ENCODE data around the gene OTUB2.

OTUB2 gene

GRCh38 chr14:94018308-94018707 is 7.8 kb upstream of the OTUB2 start:
- Histone ChIP-seq H3K36me3 (ENCODE audit: control insufficient read depth, low read length) (no peaks in the 10 kb centered on the region), H3K4me1 (ENCODE audit: control insufficient read depth, low read length) (no peaks in the 10 kb centered on the region), H3F3A (ENCODE audit: control insufficient read depth, insufficient read depth) (no peaks in the 10 kb centered on the region), H3K79me2 (ENCODE audit: control insufficient read depth, low read length) (no peaks in the 10 kb centered on the region), H3K9me2 (replicated peaks; ENCODE audit: control insufficient read depth, low read length) (no peaks in the 10 kb centered on the region), H3K4me3 (ENCODE audit: low read length) (no peak overlapping the region), H4K20me1 (ENCODE audit: control insufficient read depth, insufficient read depth, low read depth, low read length) (no peaks in the 10 kb centered on the region), H3K9me3 (ENCODE audit: control insufficient read depth, insufficient read depth, low read length) (no peaks in the 10 kb centered on the region), H3K27ac (ENCODE audit: low read depth, low read length) (no peak overlapping the region), H3K4me2 (ENCODE audit: low read length) (no peak overlapping the region), H3K27me3 (ENCODE audit: control insufficient read depth, low read length) (peaks cover 43% of the 10 kb centered on the region)
- no peak for TF ChIP-seq EZH2phosphoT487 (IDR thresholded peaks at IDR 0.05; ENCODE audit: borderline replicate concordance, low read length)
- no peak for TF ChIP-seq CTCF (IDR thresholded peaks at IDR 0.05; ENCODE audit: low read depth, low read length, poor library complexity, severe bottlenecking)

- Histone ChIP-seq H3K79me2 (ENCODE audit: control insufficient read depth, low read length) (no peaks in the 10 kb centered on the region), H3K4me2 (ENCODE audit: low read length) (no peak overlapping the region), H4K20me1 (ENCODE audit: control insufficient read depth, insufficient read depth, low read depth, low read length) (no peaks in the 10 kb centered on the region), H3K27ac (ENCODE audit: low read depth, low read length) (no peak overlapping the region), H3K9me2 (replicated peaks; ENCODE audit: control insufficient read depth, low read length) (no peaks in the 10 kb centered on the region), H3F3A (ENCODE audit: control insufficient read depth, insufficient read depth) (no peaks in the 10 kb centered on the region), H3K9me3 (ENCODE audit: control insufficient read depth, insufficient read depth, low read length) (no peaks in the 10 kb centered on the region), H3K36me3 (ENCODE audit: control insufficient read depth, low read length) (no peaks in the 10 kb centered on the region), H3K4me1 (ENCODE audit: control insufficient read depth, low read length) (no peaks in the 10 kb centered on the region), H3K4me3 (ENCODE audit: low read length) (no peak overlapping the region), H3K27me3 (ENCODE audit: control insufficient read depth, low read length) (peaks cover 43% of the 10 kb centered on the region)
- no peak for TF ChIP-seq CTCF (IDR thresholded peaks at IDR 0.05; ENCODE audit: low read depth, low read length, poor library complexity, severe bottlenecking)
- no peak for TF ChIP-seq EZH2phosphoT487 (IDR thresholded peaks at IDR 0.05; ENCODE audit: borderline replicate concordance, low read length)
Observed at GRCh38 chr14:94019329-94019728, 6.8 kb upstream of the OTUB2 start.

- H3K27me3 ChIP-seq (ENCODE audit: control insufficient read depth, low read length) = peaks cover 38% of the 10 kb centered on the region
- H3K79me2 ChIP-seq (ENCODE audit: control insufficient read depth, low read length) = no peaks in the 10 kb centered on the region
- H4K20me1 ChIP-seq (ENCODE audit: control insufficient read depth, insufficient read depth, low read depth, low read length) = no peaks in the 10 kb centered on the region
- H3K9me3 ChIP-seq (ENCODE audit: control insufficient read depth, insufficient read depth, low read length) = no peaks in the 10 kb centered on the region
- no peak overlapping the region for H3K4me2 ChIP-seq (ENCODE audit: low read length)
- no peaks in the 10 kb centered on the region for H3F3A ChIP-seq (ENCODE audit: control insufficient read depth, insufficient read depth)
- no peak overlapping the region for H3K4me3 ChIP-seq (ENCODE audit: low read length)
- no peak overlapping the region for H3K27ac ChIP-seq (ENCODE audit: low read depth, low read length)
- no peaks in the 10 kb centered on the region for H3K9me2 ChIP-seq (replicated peaks; ENCODE audit: control insufficient read depth, low read length)
- TF ChIP-seq EZH2phosphoT487 (IDR thresholded peaks at IDR 0.05; ENCODE audit: borderline replicate concordance, low read length) = no peak
- TF ChIP-seq CTCF (IDR thresholded peaks at IDR 0.05; ENCODE audit: low read depth, low read length, poor library complexity, severe bottlenecking) = no peak
- no peaks in the 10 kb centered on the region for H3K36me3 ChIP-seq (ENCODE audit: control insufficient read depth, low read length)
- no peaks in the 10 kb centered on the region for H3K4me1 ChIP-seq (ENCODE audit: control insufficient read depth, low read length)
Observed at GRCh38 chr14:94020267-94020666, 5.9 kb upstream of the OTUB2 start.

GRCh38 chr14:94021001-94021400 is 5.1 kb upstream of the OTUB2 start:
- H3K9me3 ChIP-seq (ENCODE audit: control insufficient read depth, insufficient read depth, low read length) = no peaks in the 10 kb centered on the region
- no peak overlapping the region for H3K4me3 ChIP-seq (ENCODE audit: low read length)
- TF ChIP-seq EZH2phosphoT487 (IDR thresholded peaks at IDR 0.05; ENCODE audit: borderline replicate concordance, low read length) = no peak
- no peak for TF ChIP-seq CTCF (IDR thresholded peaks at IDR 0.05; ENCODE audit: low read depth, low read length, poor library complexity, severe bottlenecking)
- H3K27ac ChIP-seq (ENCODE audit: low read depth, low read length) = no peak overlapping the region
- no peaks in the 10 kb centered on the region for H3K9me2 ChIP-seq (replicated peaks; ENCODE audit: control insufficient read depth, low read length)
- H3K4me2 ChIP-seq (ENCODE audit: low read length) = no peak overlapping the region
- H4K20me1 ChIP-seq (ENCODE audit: control insufficient read depth, insufficient read depth, low read depth, low read length) = no peaks in the 10 kb centered on the region
- H3K36me3 ChIP-seq (ENCODE audit: control insufficient read depth, low read length) = no peaks in the 10 kb centered on the region
- 0 out of 2 replicates have a peak, but pooled peaks cover 2% of the 10 kb centered on the region for H3K4me1 ChIP-seq (ENCODE audit: control insufficient read depth, low read length)
- no peaks in the 10 kb centered on the region for H3K79me2 ChIP-seq (ENCODE audit: control insufficient read depth, low read length)
- peaks cover 33% of the 10 kb centered on the region for H3K27me3 ChIP-seq (ENCODE audit: control insufficient read depth, low read length)
- no peaks in the 10 kb centered on the region for H3F3A ChIP-seq (ENCODE audit: control insufficient read depth, insufficient read depth)
